ENCODE results near the gene GRPEL1.
A peak's percentile ranks its signal among the peaks of the same experiment; 100 is the strongest.
"Not testable (repeated sequence)": the region's sequence is repeated elsewhere in the genome, so short reads cannot be mapped to it uniquely, and the experiment has no call there.

The GRPEL1 gene

DNA sequence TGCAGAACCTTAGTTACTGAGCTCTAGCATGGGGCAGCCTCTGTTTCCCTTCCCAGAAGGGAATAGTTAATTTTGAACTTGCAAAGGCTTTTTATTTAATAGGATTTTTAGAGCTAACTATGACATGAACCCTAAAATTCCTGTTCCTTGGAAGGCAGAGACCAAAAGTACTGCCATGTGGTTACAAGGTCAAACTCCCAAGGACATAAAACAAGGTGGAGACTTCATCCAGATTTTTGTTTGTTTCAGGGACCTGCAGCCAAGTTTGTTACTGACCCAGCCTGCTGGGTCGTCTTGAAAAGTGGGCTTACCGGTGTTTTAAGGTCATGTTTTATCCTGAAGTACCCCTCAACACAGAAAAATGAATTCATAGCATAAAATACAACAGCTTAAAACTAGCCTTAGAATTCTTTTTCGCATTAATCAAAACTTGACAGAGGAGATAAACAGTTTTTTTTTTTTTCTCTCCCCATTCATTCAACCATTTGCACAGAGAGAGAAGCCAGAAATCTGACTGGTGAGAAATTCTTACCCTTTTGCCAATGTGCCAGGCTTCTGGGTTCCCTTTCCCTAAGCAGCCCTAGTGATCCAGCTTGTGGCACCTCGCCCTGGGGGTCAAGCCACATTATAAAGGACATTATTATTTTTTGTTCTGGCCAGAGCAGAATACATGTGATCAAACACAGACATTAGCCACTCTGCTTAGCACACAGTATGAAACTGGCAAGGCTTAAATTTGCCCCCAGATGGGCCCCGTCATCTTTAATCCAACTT lies 21.5 kb upstream of the GRPEL1 start:
- no peak for DNase-seq (ENCODE audit: low spot score)

DNA sequence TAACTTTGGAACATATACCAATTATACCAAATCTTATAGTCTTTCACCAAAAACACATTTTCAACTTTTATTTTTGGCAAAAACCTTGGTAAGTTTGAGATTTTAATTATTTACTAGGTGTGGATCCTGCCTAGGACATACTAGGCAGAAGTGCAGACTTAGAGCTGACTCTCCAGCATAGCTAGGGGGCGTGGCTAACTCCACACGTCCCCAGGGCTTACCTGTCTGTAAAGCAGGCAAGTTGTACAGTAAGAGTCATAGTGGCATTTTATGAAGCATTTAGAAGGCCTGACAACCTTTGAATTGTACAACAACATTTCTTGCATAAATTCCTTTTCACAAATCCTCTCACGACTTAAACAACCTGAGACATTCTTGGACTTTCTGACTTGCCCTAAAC lies 19.2 kb upstream of the GRPEL1 start:
- no peak for DNase-seq (ENCODE audit: low spot score)

DNA sequence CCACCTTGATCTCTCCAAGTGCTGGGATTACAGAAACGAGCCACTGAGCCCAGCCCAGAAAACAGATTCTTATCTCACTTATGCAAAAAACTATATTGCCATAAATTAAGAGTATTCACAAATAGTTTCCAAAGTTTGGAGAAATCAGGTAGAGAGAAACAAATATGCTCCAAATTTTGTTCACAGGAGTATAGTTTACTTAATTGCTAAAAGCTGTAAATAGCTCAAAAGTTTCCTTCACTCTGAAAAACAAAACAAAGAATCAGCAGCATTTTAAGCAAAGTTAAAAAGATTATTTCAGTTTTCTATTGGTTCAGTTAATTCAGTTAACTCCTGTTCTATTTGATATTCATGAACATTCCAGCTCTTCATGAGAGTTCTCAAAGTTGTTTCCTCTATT lies 18.5 kb upstream of the GRPEL1 start:
- DNase-seq (ENCODE audit: low spot score): no peak

DNA sequence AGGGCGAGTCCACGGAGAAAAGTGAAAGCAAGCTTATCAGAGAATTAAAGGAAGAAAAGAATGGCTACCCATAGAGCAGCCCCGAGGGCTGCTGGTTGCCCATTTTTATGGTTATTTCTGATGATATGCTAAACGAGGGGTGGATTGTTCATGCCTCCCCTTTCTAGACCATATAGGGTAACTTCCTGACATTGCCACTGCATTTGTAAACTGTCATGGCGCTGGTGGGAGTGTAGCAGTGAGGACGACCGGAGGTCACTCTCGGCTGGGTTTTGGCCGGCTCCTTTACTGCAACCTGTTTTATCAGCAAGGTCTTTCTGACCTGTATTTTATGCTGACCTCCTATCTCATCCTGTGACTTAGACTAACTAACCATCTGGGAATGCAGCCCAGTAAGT lies 16.7 kb upstream of the GRPEL1 start:
- DNase-seq (ENCODE audit: low spot score): not testable (repeated sequence)

DNA sequence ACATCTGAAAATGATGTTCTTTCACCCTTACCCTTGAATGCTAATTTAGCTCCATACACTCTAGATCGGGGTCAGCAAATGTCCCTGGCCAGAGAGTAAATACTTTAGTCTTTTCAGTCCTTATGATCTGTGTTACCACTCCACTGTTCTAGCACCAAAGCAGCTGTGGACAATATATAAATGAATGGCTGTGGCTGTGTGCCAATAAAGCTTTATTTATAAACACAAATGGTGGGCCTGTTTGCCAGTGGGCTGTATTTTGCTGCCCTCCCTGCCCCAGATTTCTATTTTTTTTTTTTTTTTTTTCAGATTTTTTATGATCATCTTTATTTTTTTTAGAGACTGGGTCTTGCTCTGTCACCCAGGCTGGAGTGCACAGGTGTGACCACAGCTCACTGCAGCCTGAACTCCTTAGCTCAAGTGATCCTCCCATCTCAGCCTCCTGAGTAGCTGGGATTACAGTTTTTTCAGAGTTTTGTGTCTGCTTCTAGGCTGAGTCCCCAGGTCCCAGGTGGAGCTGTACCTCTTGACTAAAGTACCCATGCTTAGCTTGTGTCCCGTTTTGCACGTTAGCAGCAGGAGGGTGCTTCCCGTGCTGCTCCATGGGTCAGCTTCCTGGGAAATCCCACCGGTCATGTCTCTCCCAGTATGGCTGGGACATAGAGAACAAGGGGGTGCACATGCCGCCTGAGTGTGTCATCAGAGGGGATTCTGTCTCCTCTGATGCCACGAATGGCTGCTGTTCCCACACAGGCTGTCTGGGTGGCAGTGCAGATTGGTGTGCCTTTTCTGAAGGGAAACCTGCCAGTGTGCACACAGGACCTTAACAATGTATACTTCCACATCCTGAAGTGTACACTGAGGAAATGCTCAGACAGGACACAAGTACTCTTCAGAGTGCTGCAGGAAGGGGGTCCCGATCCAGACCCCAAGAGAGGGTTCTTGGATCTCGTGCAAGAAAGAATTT lies 16.0 kb upstream of the GRPEL1 start:
- no peak for DNase-seq (ENCODE audit: low spot score)

DNA sequence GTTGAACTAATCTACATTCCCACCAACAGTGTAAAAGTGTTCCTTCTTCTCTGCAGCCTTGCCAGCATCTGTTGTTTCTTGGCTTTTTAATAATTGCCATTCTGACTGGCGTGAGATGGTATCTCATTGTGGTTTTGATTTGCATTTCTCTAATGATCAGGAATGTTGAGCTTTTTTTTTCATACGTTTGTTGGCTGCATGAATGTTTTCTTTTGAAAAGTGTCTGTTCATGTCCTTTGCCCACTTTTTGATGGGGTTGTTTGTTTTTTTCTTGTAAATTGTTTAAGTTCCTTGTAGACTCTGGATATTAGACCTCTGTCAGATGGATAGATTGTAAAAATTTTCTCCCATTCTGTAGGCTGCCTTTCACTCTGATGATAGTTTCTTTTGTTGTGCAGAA lies 12.0 kb upstream of the GRPEL1 start:
- DNase-seq (ENCODE audit: low spot score): not testable (repeated sequence)

DNA sequence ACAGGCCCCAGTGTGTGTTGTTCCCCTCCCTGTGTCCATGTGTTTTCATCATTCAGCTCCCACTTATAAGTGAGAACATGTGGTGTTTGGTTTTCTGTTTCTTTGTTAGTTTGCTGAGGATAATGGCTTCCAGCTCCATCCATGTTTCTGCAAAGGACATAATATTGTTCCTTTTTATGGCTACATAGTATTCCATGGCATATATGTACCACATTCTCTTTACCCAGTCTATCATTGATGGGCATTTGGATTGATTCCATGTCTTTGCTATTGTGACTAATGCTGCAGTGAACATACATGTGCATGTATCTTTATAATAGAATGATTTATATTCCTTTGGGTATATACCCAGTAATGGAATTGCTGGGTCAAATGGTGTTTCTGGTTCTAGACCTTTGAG lies 11.6 kb upstream of the GRPEL1 start:
- not testable (repeated sequence) for DNase-seq (ENCODE audit: low spot score)

DNA sequence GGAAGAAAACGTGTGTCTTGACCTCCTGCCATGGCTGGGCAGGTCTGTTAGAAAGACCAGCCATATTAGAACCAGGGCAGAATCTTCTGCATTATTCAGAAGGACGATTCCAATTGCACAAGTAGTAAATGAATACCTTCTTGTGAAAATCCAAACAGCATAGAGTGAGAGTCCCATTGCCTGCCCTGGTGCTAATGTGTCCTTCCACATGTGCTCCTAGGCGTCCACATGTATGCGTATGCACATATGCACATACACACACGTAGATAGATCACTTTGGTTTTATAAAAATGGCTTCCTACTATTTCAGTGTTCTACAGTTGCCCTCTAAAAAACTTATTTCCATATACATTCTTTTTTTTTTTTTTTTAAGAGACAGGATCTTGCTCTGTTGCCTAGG lies 10.2 kb upstream of the GRPEL1 start:
- DNase-seq (ENCODE audit: low spot score): no peak

DNA sequence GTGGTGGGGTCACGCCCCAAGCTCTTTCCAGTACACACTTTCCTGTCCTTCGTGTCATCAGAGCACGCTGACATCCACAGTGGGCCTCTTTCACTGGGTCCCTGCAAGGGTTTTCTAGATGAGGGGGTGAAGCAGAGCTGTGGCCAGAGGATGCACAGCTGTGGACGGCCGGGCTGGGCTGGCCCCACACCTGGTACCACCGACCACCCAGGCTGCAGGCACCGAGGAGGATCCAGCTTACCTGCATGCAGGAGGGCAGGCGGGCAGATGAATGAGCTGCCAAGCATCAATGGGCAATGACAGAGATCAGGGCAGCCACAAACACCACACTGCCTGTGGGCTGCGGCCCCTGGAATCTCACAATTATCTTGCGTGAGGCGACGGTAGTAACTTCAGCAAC lies 9.5 kb upstream of the GRPEL1 start:
- DNase-seq (ENCODE audit: low spot score): no peak

DNA sequence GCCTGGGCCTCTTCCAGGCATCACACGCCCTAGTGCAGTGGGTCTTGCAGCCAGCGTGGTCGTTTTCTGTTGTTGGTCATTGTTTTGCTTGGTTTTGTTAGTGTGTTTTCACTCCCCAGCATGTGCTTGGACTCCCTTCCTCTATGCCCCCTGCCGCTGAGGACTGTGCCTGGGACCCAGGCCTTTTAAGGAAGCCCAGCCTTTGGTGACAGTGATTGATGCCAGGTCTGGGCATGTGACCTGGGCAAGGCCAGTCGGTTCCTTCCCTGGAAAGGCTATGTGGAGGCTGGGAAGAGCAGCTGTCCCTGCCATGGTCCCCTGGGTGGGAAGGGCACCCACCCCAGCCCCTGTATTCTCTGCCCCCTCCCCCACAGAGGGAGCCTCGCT lies 8.8 kb upstream of the GRPEL1 start:
- DNase-seq (ENCODE audit: low spot score): no peak

DNA sequence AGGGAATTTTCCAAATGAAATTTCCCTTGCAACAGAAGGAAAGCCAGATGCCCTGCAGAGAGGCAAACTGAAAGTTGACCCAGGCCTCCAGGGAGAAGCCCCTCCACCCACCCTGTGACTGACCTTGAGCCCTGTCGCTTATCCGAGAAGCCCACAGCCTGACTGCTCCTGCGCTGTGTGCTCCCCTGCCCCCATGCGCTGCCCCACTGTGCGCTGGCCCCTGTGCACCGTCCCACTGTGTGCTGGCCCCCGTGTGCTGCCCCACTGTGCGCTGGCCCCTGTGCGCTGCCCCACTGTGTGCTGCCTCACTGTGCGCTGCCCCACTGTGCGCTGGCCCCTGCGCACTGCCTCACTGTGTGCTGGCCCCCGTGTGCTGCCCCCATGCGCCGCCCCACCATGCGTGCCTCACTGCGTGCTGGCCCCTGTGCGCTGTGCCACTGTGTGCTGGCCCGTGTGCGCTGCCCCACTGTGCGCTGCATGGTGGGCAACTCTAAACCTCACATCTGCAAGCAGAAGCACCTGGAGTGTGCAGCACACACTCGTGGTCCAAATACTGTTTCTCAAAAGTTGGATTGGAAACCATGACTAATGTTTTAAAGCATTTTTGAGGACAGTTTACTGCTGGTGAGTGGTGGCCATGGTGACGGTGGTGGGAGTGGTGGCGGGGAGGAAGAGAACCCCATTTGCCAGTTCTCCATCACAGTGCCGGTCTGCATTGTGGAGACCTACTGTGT lies 8.3 kb upstream of the GRPEL1 start:
- no peak for DNase-seq (ENCODE audit: low spot score)

DNA sequence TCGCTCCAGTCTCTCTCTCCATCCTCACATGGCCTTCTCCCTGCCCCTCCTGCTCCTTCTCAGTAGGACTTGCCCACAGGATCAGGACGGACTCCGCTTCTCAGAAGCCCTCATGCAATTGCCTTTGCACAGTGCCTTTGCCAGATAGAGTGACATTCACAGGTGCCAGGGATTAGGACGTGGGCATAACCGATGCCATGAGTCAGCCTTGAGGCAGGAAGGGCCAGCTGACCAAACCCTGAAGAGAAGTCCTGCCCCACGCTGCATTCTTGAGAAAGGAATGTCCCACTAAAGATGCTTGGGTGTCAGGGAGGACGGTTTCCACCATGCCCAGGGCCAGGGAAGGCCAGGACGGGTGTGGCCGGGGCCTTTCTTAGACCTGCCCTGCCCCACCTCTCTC lies 6.6 kb upstream of the GRPEL1 start:
- no peak for DNase-seq (ENCODE audit: low spot score)

DNA sequence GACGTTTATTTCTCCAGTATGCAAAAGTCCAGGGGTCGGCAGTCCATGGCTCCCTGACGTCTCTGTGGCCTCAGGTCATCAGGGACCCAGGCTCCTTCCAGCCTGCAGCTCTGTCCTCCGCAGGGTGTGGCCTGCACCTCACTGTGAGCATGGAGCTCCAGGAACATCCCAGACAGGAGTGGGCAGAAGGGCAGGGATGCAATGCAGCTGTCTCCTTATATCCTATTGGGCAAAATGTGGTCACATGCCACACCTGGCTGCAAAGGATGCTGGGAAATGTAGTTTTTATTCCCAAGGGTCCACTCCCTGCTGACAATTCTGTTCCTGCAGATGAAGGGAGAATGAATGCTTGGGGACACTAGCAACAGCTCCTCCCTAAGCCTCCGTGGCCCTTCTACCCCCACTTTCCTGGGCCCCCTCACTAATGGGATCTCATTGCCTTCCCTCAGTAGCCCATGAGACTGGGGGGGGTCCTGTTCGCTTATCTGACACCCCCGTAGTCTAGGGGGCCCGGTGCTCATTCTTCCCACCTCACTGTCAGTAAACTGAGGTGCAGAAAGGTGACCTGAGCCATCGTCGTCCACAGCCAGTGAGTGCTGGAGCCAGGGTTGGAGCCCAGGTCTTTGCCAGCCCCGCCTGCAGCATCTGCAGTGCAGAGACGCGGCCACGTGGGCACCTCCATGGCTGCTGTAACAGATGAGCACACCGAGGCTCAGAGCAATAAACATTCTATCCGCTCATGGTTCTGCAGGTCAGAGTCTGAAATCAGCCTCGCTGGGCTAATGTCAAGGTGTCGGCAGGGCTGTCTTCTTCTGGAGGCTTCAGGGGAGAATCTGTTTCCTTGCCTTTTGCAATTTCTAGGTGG lies 5.9 kb upstream of the GRPEL1 start:
- peak; percentile 57 for DNase-seq (ENCODE audit: low spot score)

DNA sequence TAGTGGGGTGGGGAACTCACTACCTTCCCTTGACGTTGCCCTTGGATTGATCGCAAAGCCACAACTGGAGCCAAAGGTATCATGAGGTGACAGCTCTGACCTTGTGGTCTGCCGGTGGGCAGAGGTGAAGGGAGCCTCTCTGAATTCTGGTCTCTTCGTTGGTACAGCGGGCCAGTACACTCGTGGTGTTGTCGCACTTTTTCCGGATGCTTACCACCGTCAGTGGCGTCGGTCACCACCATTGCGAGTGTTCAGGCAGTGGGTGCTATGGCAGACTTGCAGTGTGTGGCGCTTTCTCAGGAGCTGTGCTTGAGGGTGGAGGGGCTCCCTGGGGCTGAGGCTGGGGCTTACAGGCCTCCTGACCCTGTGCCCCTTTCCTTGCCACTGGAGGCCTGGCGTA lies 5.2 kb upstream of the GRPEL1 start:
- DNase-seq (ENCODE audit: low spot score): no peak

DNA sequence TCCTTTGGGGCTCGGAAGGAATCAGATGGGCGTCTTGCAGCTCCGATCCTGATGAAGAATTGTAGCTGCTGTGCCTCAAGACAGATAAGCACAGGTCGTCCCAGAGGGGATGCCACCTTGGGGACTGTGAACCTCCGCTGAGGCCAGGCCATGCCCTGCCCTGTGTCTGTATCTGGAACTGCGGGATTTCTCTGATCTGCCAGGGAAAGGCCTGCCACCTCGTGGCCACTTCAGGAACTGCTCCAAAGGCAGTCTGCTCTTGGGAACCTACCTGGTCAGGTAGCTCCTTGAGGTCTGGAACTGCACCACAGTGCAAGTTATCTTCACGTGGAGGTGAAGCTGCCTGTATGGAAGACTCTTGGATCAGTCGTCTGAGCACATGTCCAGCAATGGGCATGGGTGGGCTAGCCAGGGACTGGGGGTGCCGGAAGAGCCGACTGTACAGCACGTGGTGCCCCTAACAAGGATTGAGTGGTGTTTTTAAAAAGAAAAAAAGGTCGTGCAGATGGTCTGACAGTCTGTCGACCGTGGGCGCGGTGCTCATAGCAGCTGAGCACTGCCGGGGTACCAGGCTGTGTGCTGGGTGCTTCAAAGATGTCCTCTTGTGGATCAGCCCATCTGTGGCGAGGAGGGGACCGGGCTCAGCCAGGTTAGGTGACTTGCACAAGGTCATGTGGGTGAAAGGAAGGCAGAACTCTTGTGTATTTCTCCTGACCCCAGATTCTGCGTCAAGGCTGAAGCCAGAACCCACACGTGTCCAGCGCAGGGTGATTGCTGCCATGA lies 3.1 kb upstream of the GRPEL1 start:
- peak; percentile 90 for DNase-seq (ENCODE audit: low spot score)

DNA sequence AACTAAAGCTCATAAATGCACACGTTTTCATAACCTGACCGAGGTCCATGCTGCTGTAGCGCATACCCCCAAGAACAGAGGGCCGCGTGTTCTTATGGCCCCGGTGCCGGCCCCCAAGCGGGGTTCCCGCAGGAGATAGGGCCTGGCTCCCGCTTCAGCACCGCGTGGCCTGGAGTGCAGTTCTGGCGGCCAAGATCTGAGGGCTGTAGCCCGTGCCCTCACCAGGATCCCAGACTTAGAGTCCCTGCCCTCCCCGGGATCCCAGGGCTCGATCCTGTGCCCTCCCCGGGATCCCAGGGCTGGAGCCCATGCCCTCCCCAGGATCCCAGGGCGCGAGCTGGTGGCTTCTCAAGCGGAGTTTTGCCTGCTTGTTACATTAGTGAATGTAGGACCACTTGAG lies 1.0 kb upstream of the GRPEL1 start:
- no peak for DNase-seq (ENCODE audit: low spot score)

DNA sequence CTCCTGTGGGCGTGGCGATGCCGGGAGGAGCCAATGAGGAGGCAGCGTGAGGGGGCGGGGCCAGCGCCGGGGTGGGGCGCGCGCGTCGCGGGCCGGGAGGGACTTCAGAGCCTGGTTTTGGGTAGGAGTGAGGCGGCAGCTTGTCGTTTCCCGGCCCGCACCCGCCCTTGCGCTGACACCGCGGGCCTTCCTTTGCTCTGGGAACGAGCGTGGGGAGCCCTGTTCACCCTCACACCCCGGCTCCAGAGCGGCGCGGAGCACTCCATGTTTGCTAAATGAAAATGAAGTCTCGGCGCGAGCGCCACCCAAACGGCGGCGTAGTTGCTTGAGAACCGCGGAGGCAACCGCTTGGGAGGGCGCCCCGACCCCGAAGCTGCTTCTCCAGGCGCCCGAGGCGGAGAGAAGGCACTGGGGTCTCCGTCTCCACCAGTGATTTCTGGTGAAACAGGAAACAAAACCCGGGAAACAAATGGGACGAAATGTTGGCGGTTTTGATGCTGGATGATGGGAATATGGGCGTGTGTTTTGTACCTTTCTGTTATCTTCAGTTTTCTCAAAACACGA lies 497 bp upstream of the GRPEL1 start:
- no peak for DNase-seq (ENCODE audit: low spot score)

DNA sequence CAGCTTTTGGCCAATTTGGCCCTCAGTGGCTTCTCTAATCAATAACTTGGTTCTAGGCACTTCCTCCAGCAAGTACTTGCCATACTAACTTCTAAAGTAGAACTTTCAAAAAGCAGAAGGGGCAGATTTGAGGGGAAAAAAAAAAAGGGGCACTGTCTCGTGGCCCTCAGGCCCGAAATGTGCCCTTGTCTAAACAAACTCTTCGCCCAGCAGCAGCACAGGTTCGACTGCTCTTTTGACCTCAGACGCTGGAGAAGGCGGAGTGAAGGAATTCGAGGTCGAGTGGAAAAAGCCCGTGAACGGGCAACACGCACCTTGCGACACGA lies 775 bp downstream of the GRPEL1 start:
- DNase-seq (ENCODE audit: low spot score): no peak

DNA sequence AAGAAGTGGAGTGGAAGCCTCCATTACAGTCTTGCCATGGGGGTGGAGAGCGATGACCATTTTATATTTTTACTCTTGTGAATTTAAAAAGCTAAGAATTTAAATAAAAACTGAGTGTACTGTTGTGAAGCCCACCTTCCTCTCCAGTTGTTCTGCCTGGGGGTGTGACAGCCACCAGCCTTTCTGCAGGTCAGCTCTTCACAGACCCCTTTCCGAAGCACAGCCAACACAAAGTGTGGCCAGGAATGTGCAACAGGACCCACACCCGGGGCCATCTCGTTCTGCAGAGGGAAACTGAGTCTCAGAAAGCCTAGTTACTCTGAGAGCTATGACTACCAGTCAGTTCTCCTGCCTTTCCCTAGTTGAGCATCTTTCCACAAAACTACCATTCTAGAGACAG lies 1.4 kb downstream of the GRPEL1 start:
- DNase-seq (ENCODE audit: low spot score): no peak

DNA sequence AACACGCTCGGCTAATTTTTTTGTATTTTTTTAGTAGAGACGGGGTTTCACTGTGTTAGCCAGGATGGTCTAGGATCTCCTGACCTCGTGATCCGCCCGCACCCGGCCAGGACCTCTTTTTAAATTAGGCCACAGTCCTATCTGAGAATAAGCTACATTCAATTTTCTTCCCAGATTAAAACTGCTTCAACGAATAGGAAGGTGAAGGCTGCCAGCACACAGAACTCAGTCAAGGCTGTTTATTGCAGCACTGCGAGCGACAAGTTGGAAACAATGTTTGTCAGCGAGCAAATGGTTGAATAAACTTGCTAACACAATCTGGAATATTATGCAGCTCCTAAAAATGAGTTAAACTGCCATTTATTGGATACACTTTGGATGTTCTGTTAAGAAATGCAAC lies 1.9 kb downstream of the GRPEL1 start:
- DNase-seq (ENCODE audit: low spot score): no peak

DNA sequence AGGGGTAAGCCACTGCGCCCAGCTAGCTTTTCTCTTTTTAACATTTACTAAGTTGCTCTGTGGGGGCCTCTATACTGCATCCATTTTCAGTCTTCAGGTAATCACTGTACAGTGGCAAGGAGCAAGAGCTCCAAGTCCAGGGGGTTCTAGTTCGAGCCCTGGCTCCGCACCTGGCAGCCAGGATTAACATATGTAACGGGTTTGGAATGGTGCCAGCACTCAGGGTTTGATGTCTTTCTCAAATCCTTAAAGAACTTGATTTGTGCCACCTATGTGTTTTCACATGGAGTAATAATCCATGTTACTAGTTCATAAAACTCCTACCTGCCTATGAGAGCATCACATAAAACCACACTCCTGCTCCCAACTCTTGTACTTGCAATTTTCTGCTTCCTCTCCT lies 4.5 kb downstream of the GRPEL1 start:
- no peak for DNase-seq (ENCODE audit: low spot score)
